Keratinocyte (primary cell): ENCODE data around the gene KCNG2. TPM values are rescaled to one million over a fixed set of nuclear protein-coding genes. Genes with fewer than 3 reads are reported as not detected.

ENCODE experiments used
- DNase-seq: peaks from one replicate; pipeline ENCODE4 v3.0.0-alpha.2; 2011; ENCODE audit warnings: low read depth, missing footprints, low spot score
- FAIRE-seq: peaks from 2 replicates; lab custom pipeline; 2011; peaks lifted over from hg19 to GRCh38; lab: Jason Lieb, UNC
- H2AFZ ChIP-seq: 2 replicates; pipeline ENCODE4 v1.6.0; 2012; ENCODE audit warnings: low read length, control low read depth, inconsistent platforms; ENCODE audit not compliant: control insufficient read depth
- H3K27ac ChIP-seq: 2 replicates; pipeline ENCODE4 v1.5.1; 2011; ENCODE audit warnings: low read length; ENCODE audit not compliant: control insufficient read depth, insufficient read depth
- H3K27me3 ChIP-seq: 3 replicates; pipeline ENCODE4 v1.6.0; 2011; ENCODE audit warnings: low read length; ENCODE audit not compliant: control insufficient read depth, insufficient read depth; ENCODE audit errors: extremely low read depth
- H3K36me3 ChIP-seq, 2 experiments: 2 replicates in 1 of 2; 3 replicates in 1 of 2; pipeline ENCODE4 v1.5.1; 2011; ENCODE audit warnings: low read length in 2 of 2, mild to moderate bottlenecking in 1 of 2; ENCODE audit not compliant: control insufficient read depth in 2 of 2, insufficient read depth in 2 of 2; ENCODE audit errors: extremely low read depth in 1 of 2
- H3K4me1 ChIP-seq: 3 replicates; pipeline ENCODE4 v1.5.1; 2011; ENCODE audit warnings: low read length; ENCODE audit not compliant: control insufficient read depth, insufficient read depth; ENCODE audit errors: extremely low read depth
- H3K4me2 ChIP-seq: 3 replicates; pipeline ENCODE4 v1.6.0; 2011; ENCODE audit warnings: low read depth, low read length; ENCODE audit not compliant: control insufficient read depth, insufficient read depth; ENCODE audit errors: extremely low read depth
- H3K4me3 ChIP-seq, 3 experiments: fragments of 200-600 bp in 1 of 3; sonication (generic) in 1 of 3; 2 replicates in 2 of 3; 3 replicates in 1 of 3; pipeline ENCODE4 v1.5.1; 2011 to 2016; ENCODE audit warnings: low read length in 3 of 3, mild to moderate bottlenecking in 3 of 3, control low read depth in 2 of 3, inconsistent platforms in 1 of 3, low read depth in 1 of 3, mixed read lengths in 1 of 3, mixed run types in 1 of 3, moderate library complexity in 1 of 3; ENCODE audit not compliant: control insufficient read depth in 2 of 3, insufficient read depth in 2 of 3; ENCODE audit errors: extremely low read depth in 1 of 3
- H3K79me2 ChIP-seq: 2 replicates; pipeline ENCODE4 v1.6.0; 2012; ENCODE audit warnings: low read length; ENCODE audit not compliant: control insufficient read depth, insufficient read depth
- H3K9ac ChIP-seq: 3 replicates; pipeline ENCODE4 v1.6.0; 2011; ENCODE audit warnings: low read length; ENCODE audit not compliant: control insufficient read depth, insufficient read depth; ENCODE audit errors: extremely low read depth
- H3K9me1 ChIP-seq: 3 replicates; pipeline ENCODE4 v1.6.0; 2011; ENCODE audit warnings: low read length; ENCODE audit not compliant: control insufficient read depth, insufficient read depth; ENCODE audit errors: extremely low read depth
- H3K9me3 ChIP-seq: 2 replicates; pipeline ENCODE4 v1.5.1; 2012; ENCODE audit warnings: low read depth, low read length; ENCODE audit not compliant: control insufficient read depth
- H4K20me1 ChIP-seq: 3 replicates; pipeline ENCODE4 v1.6.0; 2011; ENCODE audit warnings: low read length; ENCODE audit not compliant: control insufficient read depth, insufficient read depth; ENCODE audit errors: extremely low read depth
- CTCF ChIP-seq, 3 experiments: IDR thresholded peaks in 1 of 3; conservative IDR thresholded peaks in 1 of 3; optimal IDR thresholded peaks in 1 of 3; 2 replicates in 2 of 3; 3 replicates in 1 of 3; pipeline versions ENCODE3 to v1.5.1; 2011; ENCODE audit warnings: low read length in 3 of 3, mild to moderate bottlenecking in 3 of 3, moderate library complexity in 2 of 3, control low read depth in 1 of 3, inconsistent platforms in 1 of 3; ENCODE audit not compliant: insufficient read depth in 2 of 3; ENCODE audit errors: extremely low read depth in 1 of 3
- EZH2 ChIP-seq: IDR thresholded peaks from one replicate; pipeline ENCODE4 v1.6.1; 2012; ENCODE audit warnings: inconsistent platforms, mild to moderate bottlenecking, low read length, moderate library complexity
- dilution Hi-C: fragments of 300-500 bp; cut with MboI; formaldehyde crosslinking; loops from one replicate; pipeline ENCODE4 v1.7.0; 2020; ENCODE audit warnings: low sequenced_read_pairs; ENCODE audit not compliant: extremely low pct_ligation_motif_present
- polyA plus RNA-seq, 5 experiments: library from polyadenylated mRNA; depleted of rRNA in 3 of 5; stranded (reverse) in 3 of 5; stranded (forward) in 1 of 5; unstranded in 1 of 5; fragments of >200 nt; gene quantifications; 1 replicate in 1 of 5; 2 replicates in 3 of 5; 3 replicates in 1 of 5; pipeline versions ENCODE4 v1.2.1 to v1.2.3, GENCODE V29; 2011 to 2012; ENCODE audit warnings: missing spikeins in 2 of 5, low read depth in 1 of 5, low replicate concordance in 1 of 5

KCNG2 gene
- polyA plus RNA-seq, 1 donor (not counting 4 experiments of a cell fraction or from before 2014, with no cell fraction given): not detected

DNA sequence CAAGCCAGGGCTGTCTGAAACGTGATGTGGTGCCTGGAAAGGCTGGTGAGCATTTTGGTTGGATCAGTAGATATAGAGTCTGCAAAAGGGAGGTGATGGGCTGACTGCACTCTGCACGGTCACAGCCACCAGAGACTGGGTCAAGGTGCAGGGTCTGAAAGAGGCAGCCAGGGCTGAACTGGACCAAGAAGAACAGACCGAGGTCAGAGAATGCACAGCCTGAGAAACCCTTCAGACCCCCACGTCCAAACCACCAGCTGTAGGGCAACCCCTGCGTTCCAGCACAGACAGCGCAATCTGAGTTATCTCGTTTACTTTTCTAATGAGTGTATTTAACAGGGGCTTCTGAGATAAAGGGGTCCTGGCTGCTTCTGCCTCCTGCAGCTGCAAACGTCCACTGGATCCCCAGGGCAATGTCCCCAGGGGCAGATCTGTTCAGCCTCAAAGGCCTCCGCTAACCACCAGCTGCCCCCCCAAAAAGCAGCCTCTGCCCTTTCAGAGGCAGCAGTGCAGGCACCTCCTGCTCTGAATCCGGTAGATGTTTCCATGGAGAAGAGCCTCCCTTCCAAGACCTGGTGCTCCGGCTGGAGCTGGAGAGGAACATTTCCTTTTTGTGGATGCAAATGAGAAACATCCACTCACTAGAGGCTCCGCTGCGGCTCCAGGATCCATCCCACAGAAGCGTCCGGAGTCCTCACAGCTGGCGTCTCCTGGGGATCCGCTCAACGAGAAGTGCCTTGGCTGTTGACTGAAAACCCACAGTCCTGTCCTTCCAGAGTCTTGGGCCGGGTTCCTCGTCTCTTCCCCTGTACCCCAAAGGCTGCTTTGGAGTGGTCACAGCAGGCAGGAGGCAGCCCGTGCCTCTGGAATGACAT, 970 bp upstream of the KCNG2 start:
- no peak for TF ChIP-seq CTCF (optimal IDR thresholded peaks at IDR 0.05 in 1 of 3, IDR thresholded peaks at IDR 0.05 in 1 of 3, conservative IDR thresholded peaks at IDR 0.05 in 1 of 3; ENCODE audit: extremely low read depth in 1 of 3, insufficient read depth in 2 of 3, low read length in 3 of 3)
- no peak for TF ChIP-seq EZH2
- DNase-seq: no peak
- Histone ChIP-seq H3K36me3 (no peaks in the 10 kb centered on the region), H3K9me3 (no peaks in the 10 kb centered on the region), H3K9ac (no peak overlapping the region), H3K27ac (no peak overlapping the region), H3K4me3 (no peak overlapping the region), H3K79me2 (no peaks in the 10 kb centered on the region), H3K9me1 (no peaks in the 10 kb centered on the region), H3K4me2 (no peak overlapping the region), H3K27me3 (peaks cover 44% of the 10 kb centered on the region), H2AFZ (no peak overlapping the region), H4K20me1 (no peaks in the 10 kb centered on the region), H3K4me1 (peaks cover 2% of the 10 kb centered on the region)
- no peak for FAIRE-seq
- dilution Hi-C loops: no loop called here

DNA sequence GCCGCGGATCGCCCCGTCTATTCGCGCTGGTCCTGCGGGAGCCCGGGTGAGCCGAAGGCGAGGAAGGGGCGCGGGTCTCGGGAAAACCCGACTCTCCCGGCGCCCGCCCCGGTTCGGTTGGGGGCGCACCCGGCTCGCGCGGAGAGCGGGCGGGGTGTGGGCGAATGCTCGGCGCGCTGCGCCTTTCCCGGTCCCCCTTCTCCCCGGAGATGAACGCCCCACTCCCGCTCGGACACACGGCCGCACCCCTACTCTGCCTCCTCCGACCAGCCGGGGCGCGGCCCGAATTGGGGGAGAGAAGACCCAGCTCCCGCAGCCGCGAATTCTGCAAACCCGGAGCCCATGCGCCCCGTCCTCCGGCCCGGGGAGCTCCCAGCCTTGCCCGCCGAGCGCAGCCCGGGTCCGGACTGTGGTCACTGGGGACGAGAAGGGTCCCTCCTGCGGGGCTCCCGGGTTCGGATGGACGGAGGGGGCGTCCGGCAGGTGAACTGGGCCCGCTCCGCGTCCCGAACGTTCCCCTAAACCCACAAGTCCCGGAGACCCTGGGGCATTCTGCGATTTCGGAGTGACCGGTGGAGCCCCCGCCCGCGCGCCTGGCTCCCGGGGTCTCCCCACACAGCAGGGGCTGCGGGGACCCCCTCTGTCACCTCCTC, 734 bp downstream of the KCNG2 start:
- TF ChIP-seq EZH2: peak; percentile 89
- no peak for TF ChIP-seq CTCF (optimal IDR thresholded peaks at IDR 0.05 in 1 of 3, IDR thresholded peaks at IDR 0.05 in 1 of 3, conservative IDR thresholded peaks at IDR 0.05 in 1 of 3; ENCODE audit: extremely low read depth in 1 of 3, insufficient read depth in 2 of 3, low read length in 3 of 3)
- H4K20me1 ChIP-seq: no peaks in the 10 kb centered on the region
- H3K79me2 ChIP-seq: no peaks in the 10 kb centered on the region
- no peak overlapping the region for H3K9ac ChIP-seq
- FAIRE-seq (no peak), DNase-seq (no peak)
- no peak overlapping the region for H3K27ac ChIP-seq
- dilution Hi-C loops: no loop called here
- H3K4me1 ChIP-seq: no peaks in the 10 kb centered on the region
- H2AFZ ChIP-seq: no peak overlapping the region
- no peaks in the 10 kb centered on the region for H3K36me3 ChIP-seq
- peaks cover 44% of the 10 kb centered on the region for H3K27me3 ChIP-seq
- H3K9me1 ChIP-seq: no peaks in the 10 kb centered on the region
- H3K4me3 ChIP-seq: no peak overlapping the region
- no peaks in the 10 kb centered on the region for H3K9me3 ChIP-seq
- peak overlapping the region; percentile 10 for H3K4me2 ChIP-seq
